Kidney epithelial cell (primary cell): ENCODE data around the gene ZNF428. TPM values are rescaled to one million over a fixed set of nuclear protein-coding genes. Genes with fewer than 3 reads are reported as not detected.
"Not testable (repeated sequence)": the region's sequence is repeated elsewhere in the genome, so short reads cannot be mapped to it uniquely, and the experiment has no call there.

Experiments used
- DNase-seq: peaks from one replicate; pipeline ENCODE4 v3.0.0-alpha.2; 2010; ENCODE audit warnings: low read depth
- H3K27me3 ChIP-seq: 2 replicates; pipeline ENCODE4 v1.6.0; 2011; ENCODE audit warnings: low read length; ENCODE audit not compliant: control insufficient read depth, insufficient read depth
- H3K36me3 ChIP-seq: 2 replicates; pipeline ENCODE4 v1.5.1; 2011; ENCODE audit warnings: low read length; ENCODE audit not compliant: control insufficient read depth, insufficient read depth
- H3K4me3 ChIP-seq: 2 replicates; pipeline ENCODE4 v1.5.1; 2011; ENCODE audit warnings: low read depth, mild to moderate bottlenecking, control low read depth, low read length
- total RNA-seq: library from RNA; depleted of rRNA; stranded (reverse); fragments of >200 nt; gene quantifications from 2 replicates; pipeline ENCODE4 v1.2.3, GENCODE V29; 2015
- TF ChIP-seq, protein P1 (sequence below): IDR thresholded peaks from 2 replicates; pipeline ENCODE4 v1.5.1; 2011; ENCODE audit warnings: mild to moderate bottlenecking, moderate library complexity, low read length, control low read depth, inconsistent platforms; ENCODE audit not compliant: insufficient read depth, poor library complexity, severe bottlenecking

ZNF428 gene
- total RNA-seq, 1 donor from 2014 or later = 82.2 TPM

DNA sequence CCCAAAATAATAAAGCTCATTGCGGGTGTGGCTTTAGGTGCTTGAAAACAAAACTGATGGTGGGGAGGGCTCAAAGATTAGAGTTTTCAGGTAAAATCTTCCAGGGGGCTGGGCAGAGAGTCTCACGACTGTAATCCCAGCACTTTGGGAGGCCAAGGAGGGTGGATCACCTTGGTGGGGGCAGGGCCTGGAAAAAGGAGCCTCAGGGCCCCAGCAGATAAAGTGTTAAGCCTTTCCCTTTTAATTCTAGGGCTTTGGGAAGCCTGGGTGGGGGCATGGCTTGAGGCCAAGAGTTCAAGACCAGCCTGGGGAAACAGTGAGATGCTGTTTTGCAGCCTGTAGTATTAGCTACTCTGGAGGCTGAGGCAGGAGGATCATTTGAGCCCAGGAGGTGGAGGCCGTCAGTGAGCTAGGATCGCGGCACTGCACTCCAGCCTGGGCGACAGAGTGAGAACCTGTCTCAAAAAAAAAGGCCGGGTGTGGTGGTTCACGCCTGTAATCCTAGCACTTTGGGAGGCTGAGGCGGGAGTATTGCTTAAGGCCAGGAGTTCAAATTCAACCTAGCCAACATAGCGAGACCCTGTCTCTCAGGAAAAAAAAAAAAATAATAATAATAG lies 25.2 kb downstream of the ZNF428 start:
- Histone ChIP-seq H3K36me3 (peaks cover 4% of the 10 kb centered on the region), H3K27me3 (no peaks in the 10 kb centered on the region), H3K4me3 (peak overlapping the region; percentile 67)
- TF ChIP-seq, protein P1, sequence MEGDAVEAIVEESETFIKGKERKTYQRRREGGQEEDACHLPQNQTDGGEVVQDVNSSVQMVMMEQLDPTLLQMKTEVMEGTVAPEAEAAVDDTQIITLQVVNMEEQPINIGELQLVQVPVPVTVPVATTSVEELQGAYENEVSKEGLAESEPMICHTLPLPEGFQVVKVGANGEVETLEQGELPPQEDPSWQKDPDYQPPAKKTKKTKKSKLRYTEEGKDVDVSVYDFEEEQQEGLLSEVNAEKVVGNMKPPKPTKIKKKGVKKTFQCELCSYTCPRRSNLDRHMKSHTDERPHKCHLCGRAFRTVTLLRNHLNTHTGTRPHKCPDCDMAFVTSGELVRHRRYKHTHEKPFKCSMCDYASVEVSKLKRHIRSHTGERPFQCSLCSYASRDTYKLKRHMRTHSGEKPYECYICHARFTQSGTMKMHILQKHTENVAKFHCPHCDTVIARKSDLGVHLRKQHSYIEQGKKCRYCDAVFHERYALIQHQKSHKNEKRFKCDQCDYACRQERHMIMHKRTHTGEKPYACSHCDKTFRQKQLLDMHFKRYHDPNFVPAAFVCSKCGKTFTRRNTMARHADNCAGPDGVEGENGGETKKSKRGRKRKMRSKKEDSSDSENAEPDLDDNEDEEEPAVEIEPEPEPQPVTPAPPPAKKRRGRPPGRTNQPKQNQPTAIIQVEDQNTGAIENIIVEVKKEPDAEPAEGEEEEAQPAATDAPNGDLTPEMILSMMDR = no peak
- DNase-seq = no peak

DNA sequence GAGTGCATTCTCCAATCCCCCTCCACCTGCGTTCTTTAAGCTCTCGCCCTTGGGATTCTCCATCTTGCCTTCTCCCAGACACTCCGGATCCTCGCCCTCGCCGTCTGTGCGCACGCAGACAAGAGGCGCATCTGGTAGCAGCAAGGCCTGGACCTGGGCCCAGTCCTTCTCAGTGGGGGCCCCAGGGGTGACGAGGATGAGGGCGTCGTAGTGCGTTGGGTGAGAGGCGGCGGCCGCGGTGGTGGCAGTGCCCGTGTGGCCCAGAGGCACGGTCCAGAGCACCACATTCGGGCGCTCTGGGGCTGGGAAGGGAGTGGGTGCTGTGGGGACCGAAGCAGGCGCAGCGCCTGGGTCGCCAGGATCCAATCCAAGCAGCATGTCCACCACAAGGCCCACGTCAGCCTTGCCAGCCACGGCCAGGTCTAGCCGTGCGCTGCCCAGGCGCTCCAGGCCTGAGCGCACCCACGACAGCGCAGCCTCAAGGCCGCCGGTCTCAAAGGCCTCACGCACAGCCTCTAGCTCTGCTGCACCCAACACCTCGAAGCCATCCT lies 26.6 kb downstream of the ZNF428 start:
- TF ChIP-seq, protein P1 = no peak
- no peak for DNase-seq
- peaks cover 4% of the 10 kb centered on the region for H3K36me3 ChIP-seq
- no peaks in the 10 kb centered on the region for H3K27me3 ChIP-seq
- no peak overlapping the region for H3K4me3 ChIP-seq

DNA sequence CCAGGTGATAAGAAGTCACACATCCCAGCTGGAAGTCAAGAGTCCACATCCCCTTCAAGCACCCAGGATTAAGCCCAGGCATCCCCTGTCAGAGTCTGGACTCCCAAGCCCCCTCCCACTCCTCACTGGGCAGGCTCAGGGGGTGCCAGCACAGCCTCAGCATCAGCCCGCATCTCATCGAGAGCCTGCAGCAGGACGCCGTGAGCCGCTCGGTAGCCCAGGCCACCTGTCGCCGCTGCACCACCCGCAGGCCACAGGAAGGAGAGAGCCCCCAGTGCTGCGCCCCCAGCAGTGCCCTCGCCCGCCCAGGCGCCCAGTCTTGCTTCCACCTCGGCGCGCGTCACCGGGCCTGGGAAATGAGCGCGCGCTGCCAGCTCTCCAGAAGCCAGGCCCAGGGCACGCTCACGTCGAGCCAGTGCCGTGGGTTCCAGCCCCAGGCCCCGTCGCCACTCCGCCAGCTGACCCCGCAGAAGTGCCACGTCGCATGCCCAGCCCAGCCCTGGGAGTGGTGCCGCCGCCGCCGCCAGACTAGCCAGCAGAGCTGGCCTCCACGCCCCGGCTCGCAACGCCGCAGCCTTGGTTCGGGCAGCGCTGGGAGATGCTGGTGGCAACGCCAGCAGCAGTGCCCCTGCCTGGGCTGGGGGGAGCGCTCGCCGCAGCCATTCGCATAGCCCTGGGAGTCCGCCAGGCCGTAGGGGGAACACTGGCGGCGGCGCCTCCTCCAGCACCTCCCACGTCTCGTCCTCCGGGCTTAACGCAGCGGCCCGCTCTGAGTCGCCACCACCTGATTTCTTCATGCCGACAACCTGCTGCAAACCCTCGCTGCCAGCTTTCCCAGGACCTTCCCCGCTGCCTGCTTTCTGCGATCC lies 27.3 kb downstream of the ZNF428 start:
- TF ChIP-seq, protein P1 = no peak
- no peak for DNase-seq
- H3K27me3 ChIP-seq = no peaks in the 10 kb centered on the region
- no peak overlapping the region for H3K4me3 ChIP-seq
- peaks cover 4% of the 10 kb centered on the region for H3K36me3 ChIP-seq

- TF ChIP-seq, protein P1 = no peak
- Histone ChIP-seq H3K27me3 (no peaks in the 10 kb centered on the region), H3K36me3 (peaks cover 6% of the 10 kb centered on the region), H3K4me3 (no peak overlapping the region)
- DNase-seq = no peak
These were observed 29.8 kb downstream of the ZNF428 start for GRCh38 chr19:43589678-43590077.

DNA sequence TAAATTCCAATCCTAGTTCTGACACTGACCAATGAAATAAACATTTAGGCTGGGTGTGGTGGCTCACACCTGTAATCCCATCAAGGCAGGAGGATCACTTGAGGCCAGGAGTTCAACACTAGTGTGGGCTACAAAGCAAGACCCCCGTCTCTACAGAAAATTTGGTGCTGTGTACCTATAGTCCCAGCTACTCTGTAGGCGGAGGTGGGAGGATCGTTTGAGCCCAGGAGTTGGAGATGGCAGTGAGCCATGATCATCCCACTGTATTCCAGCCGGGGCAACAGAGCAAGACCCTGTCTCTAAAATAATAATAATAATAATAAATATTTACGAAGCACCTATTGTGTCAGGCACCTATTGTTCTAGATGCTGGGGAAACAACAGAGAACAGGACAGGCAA lies 30.2 kb downstream of the ZNF428 start:
- Histone ChIP-seq H3K36me3 (peaks cover 6% of the 10 kb centered on the region), H3K27me3 (no peaks in the 10 kb centered on the region), H3K4me3 (no peak overlapping the region)
- TF ChIP-seq, protein P1 = no peak
- no peak for DNase-seq

GRCh38 chr19:43587029-43587428 lies 32.4 kb downstream of the ZNF428 start:
- H3K27me3 ChIP-seq, H3K4me3 ChIP-seq, DNase-seq, H3K36me3 ChIP-seq: not testable (repeated sequence)
